IMR-90 (cell line): ENCODE results near the gene HES7. TPM values are rescaled to one million over a fixed set of nuclear protein-coding genes. Genes with fewer than 3 reads are reported as not detected.

Experiments used
- ATAC-seq: fragments of 200-7000 bp; cut with Tn5 transposase; 2 replicates; pipeline ENCODE4 v1.9.1; 2020; ENCODE audit warnings: low read depth, mild to moderate bottlenecking, moderate library complexity
- BruUV-seq: library from RNA; stranded (reverse); fragments of 400-500 nt; replicated peaks from 2 replicates; lab custom pipeline; 2021; lab: Mats Ljungman, UMichigan
- CTCF ChIA-PET: fragments of 300-600 bp; formaldehyde crosslinking; extraction: SDS; loops from one replicate; lab custom pipeline; 2021; ENCODE audit warnings: antibody characterized with exemption; lab: Yijun Ruan, JAX
- POLR2A ChIA-PET: fragments of 300-600 bp; sonication (Branson Sonifier 250); formaldehyde crosslinking; loops from one replicate; lab custom pipeline; 2022; ENCODE audit warnings: antibody characterized with exemption; ENCODE audit not compliant: unreplicated experiment; lab: Charles Lee
- DNase-seq: peaks from one replicate; pipeline ENCODE4 v3.0.0; 2013
- H2AFZ ChIP-seq: replicated peaks from 2 replicates; pipeline ENCODE3; 2013; ENCODE audit warnings: low read length, mild to moderate bottlenecking; ENCODE audit not compliant: poor library complexity
- H2AK5ac ChIP-seq: 2 replicates; pipeline ENCODE4 v1.6.1; 2013; ENCODE audit warnings: low read depth, low read length, inconsistent platforms
- H2AK9ac ChIP-seq: replicated peaks from 2 replicates; pipeline ENCODE3; 2013; ENCODE audit warnings: mild to moderate bottlenecking, low read depth, low read length, moderate library complexity; ENCODE audit not compliant: poor library complexity
- H2BK120ac ChIP-seq: 2 replicates; pipeline ENCODE4 v1.6.1; 2013; ENCODE audit warnings: low read depth, low read length, inconsistent platforms
- H2BK15ac ChIP-seq: 3 replicates; pipeline ENCODE4 v1.6.1; 2013; ENCODE audit warnings: low read depth, low read length, inconsistent platforms
- H2BK20ac ChIP-seq: 2 replicates; pipeline ENCODE4 v1.6.1; 2013; ENCODE audit warnings: low read depth, mild to moderate bottlenecking, inconsistent platforms, low read length, moderate library complexity
- H2BK5ac ChIP-seq: 2 replicates; pipeline ENCODE4 v1.6.1; 2013; ENCODE audit warnings: mild to moderate bottlenecking, low read depth, low read length, inconsistent platforms; ENCODE audit not compliant: poor library complexity, severe bottlenecking
- H3K14ac ChIP-seq: replicated peaks from 2 replicates; pipeline ENCODE4 v1.6.1; 2013; ENCODE audit warnings: low read depth, low read length, inconsistent platforms
- H3K18ac ChIP-seq: 2 replicates; pipeline ENCODE4 v1.6.1; 2013; ENCODE audit warnings: low read depth, low read length, control low read depth
- H3K23ac ChIP-seq: 2 replicates; pipeline ENCODE4 v1.6.1; 2013; ENCODE audit warnings: low read depth, low read length, inconsistent platforms
- H3K27ac ChIP-seq: 2 replicates; pipeline ENCODE4 v1.5.1; 2013; ENCODE audit warnings: mild to moderate bottlenecking, control low read depth, low read length; ENCODE audit not compliant: insufficient read depth
- H3K27me3 ChIP-seq: 2 replicates; pipeline ENCODE4 v1.6.1; 2013; ENCODE audit warnings: low read length; ENCODE audit not compliant: control insufficient read depth, insufficient read depth
- H3K36me3 ChIP-seq: 2 replicates; pipeline ENCODE4 v1.6.1; 2013; ENCODE audit warnings: low read length, mixed read lengths; ENCODE audit not compliant: control insufficient read depth, insufficient read depth
- H3K4ac ChIP-seq: 2 replicates; pipeline ENCODE4 v1.6.1; 2013; ENCODE audit warnings: low read depth, low read length, inconsistent platforms
- H3K4me1 ChIP-seq: 2 replicates; pipeline ENCODE4 v1.6.1; 2013; ENCODE audit warnings: low read length, mixed read lengths; ENCODE audit not compliant: control insufficient read depth, insufficient read depth
- H3K4me2 ChIP-seq: 2 replicates; pipeline ENCODE4 v1.6.1; 2013; ENCODE audit warnings: low read depth, mild to moderate bottlenecking, control low read depth, low read length, moderate library complexity
- H3K4me3 ChIP-seq: 2 replicates; pipeline ENCODE4 v1.5.1; 2013; ENCODE audit warnings: low read depth, mild to moderate bottlenecking, control low read depth, low read length, moderate library complexity; ENCODE audit not compliant: insufficient read depth
- H3K56ac ChIP-seq: 2 replicates; pipeline ENCODE4 v1.6.1; 2013; ENCODE audit warnings: low read length, inconsistent platforms; ENCODE audit not compliant: insufficient read depth; ENCODE audit errors: extremely low read depth
- H3K79me1 ChIP-seq, 2 experiments: 2 replicates each; pipeline ENCODE4 v1.6.1; 2013; ENCODE audit warnings: low read length in 2 of 2, inconsistent platforms in 1 of 2, low read depth in 1 of 2
- H3K9ac ChIP-seq: 2 replicates; pipeline ENCODE4 v1.6.1; 2013; ENCODE audit warnings: low read depth, low read length, control low read depth
- H3K9me1 ChIP-seq: 2 replicates; pipeline ENCODE4 v1.6.1; 2013; ENCODE audit warnings: low read length, inconsistent platforms; ENCODE audit not compliant: insufficient read depth
- H3K9me3 ChIP-seq: 2 replicates; pipeline ENCODE4 v1.6.1; 2013; ENCODE audit warnings: low read length; ENCODE audit not compliant: control insufficient read depth, insufficient read depth
- H4K20me1 ChIP-seq: 2 replicates; pipeline ENCODE4 v1.6.1; 2013; ENCODE audit warnings: low read length, inconsistent platforms; ENCODE audit not compliant: insufficient read depth
- H4K5ac ChIP-seq: 2 replicates; pipeline ENCODE4 v1.6.1; 2013; ENCODE audit warnings: mild to moderate bottlenecking, low read depth, low read length, control low read depth
- H4K8ac ChIP-seq, 2 experiments: 2 replicates each; pipeline ENCODE4 v1.6.1; 2013; ENCODE audit warnings: low read depth in 2 of 2, low read length in 2 of 2, control low read depth in 1 of 2, inconsistent platforms in 1 of 2
- H4K91ac ChIP-seq: 2 replicates; pipeline ENCODE4 v1.6.1; 2013; ENCODE audit warnings: low read depth, low read length, inconsistent platforms; ENCODE audit not compliant: insufficient read depth
- FOS ChIP-seq: fragments of 150-350 bp; IDR thresholded peaks from 2 replicates; pipeline ENCODE4 v1.6.1; 2016; ENCODE audit warnings: low read depth, low read length
- MXI1 ChIP-seq: IDR thresholded peaks from 2 replicates; pipeline ENCODE4 v1.6.1; 2012; ENCODE audit warnings: low read depth, mild to moderate bottlenecking, low read length, moderate library complexity, borderline replicate concordance
- WGBS, 2 experiments: methylation state at CpG; one replicate each; pipeline versions ENCODE4 v1.1.5 to v1.1.7; 2013; ENCODE audit warnings: missing lambda C conversion rate in 2 of 2; ENCODE audit not compliant: insufficient read length in 1 of 2; ENCODE audit errors: extremely low coverage in 2 of 2; 5-methylcytosine and 5-hydroxymethylcytosine counted together
- dilution Hi-C: fragments of 300-500 bp; cut with HindIII; formaldehyde crosslinking; loops from one replicate; pipeline ENCODE4 v1.14.3; 2018; ENCODE audit warnings: low sequenced_read_pairs; ENCODE audit not compliant: unreplicated experiment
- in situ Hi-C: fragments of 300-500 bp; cut with MboI; formaldehyde crosslinking; loops from 3 replicates; pipeline ENCODE4 v1.14.3; 2019; ENCODE audit warnings: low sequenced_read_pairs, inconsistent platforms, mixed read lengths
- intact Hi-C: fragments of 100-400 bp; cut with micrococcal nuclease; formaldehyde crosslinking; loops from 2 replicates; pipeline ENCODE4 v1.10.0; 2022
- polyA plus RNA-seq, 3 experiments: library from polyadenylated mRNA; depleted of rRNA; stranded (reverse); fragments of >200 nt; gene quantifications; 2 replicates each; pipeline ENCODE4 v1.2.3, GENCODE V29; 2012; ENCODE audit warnings: low replicate concordance in 1 of 3
- total RNA-seq: library from RNA; depleted of rRNA; stranded (reverse); fragments of >200 nt; gene quantifications from 2 replicates; pipeline ENCODE4 v1.2.3, GENCODE V29; 2012

HES7 gene
- total and polyA plus RNA-seq, 2 of the 4 experiments (the other 2 are of a cell fraction): 0.43 TPM; not detected in 1

DNA sequence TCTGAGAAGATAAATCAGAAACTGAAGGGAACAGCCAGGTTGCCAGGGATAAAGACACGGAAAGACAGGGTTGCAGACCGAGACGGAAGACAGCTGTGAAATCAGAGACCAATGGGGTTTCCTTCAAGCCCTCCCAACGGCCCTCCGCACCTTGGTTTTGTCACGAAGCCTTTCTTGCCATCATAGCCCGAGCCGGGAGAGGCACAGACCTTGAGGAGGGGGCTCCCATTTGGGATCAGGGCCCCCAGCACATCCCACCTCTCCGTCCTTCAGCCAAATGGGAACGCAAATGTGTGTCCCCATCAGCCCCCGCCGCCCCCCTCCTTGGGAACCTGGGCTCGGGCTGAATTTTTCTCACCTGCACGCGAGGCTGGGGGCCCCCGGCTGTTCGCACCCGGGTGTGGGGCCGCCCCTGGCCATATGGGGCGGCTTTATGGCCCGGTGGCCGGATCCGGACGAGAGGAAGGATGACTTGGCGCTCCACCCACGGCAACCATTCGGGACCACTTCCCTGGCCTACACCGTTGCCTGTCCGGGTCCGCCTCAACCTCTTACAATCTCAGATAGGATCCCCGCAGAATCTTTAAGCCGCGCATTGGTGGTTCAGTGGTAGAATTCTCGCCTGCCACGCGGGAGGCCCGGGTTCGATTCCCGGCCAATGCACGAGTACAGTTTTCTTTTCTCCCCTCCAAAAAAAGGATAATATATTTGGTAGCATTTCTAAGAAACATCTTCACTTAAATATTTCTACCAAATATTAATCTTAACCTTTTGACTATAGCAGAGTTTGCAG is 1.4 kb upstream of the HES7 start:
- 0 out of 2 replicates have a peak overlapping the region, but pooled peaks have one; percentile 51 for H3K14ac ChIP-seq
- ChIA-PET POLR2A (no interaction called here), CTCF (interaction anchor here (1.2 kb wide), 1 partner anchor 14 kb away, joined by 3 read pairs; no protein-coding TSS in a partner anchor)
- H2BK5ac ChIP-seq: no peak overlapping the region
- ATAC-seq: peak; percentile 5
- H3K4me2 ChIP-seq: peak overlapping the region; percentile 95
- TF ChIP-seq FOS: peak; percentile 88
- TF ChIP-seq MXI1: no peak
- dilution Hi-C loops (no loop called here), intact Hi-C loops (loop anchor here (1.0 to 2.0 kb wide), 4 partner anchors 13 to 97 kb away; no protein-coding TSS in a partner anchor), in situ Hi-C loops (no loop called here)
- H4K20me1 ChIP-seq: peaks cover 7% of the 10 kb centered on the region
- H3K9ac ChIP-seq: no peak overlapping the region; the same call in 1 of the 2 replicates
- H4K5ac ChIP-seq: no peak overlapping the region
- H3K56ac ChIP-seq: no peak overlapping the region
- no TSS peak for BruUV-seq
- H3K4ac ChIP-seq: no peak overlapping the region
- no peak overlapping the region for H3K18ac ChIP-seq
- no peak overlapping the region for H2BK20ac ChIP-seq
- peak; percentile 60 for DNase-seq
- peak overlapping the region; percentile 88 for H2AFZ ChIP-seq
- H2BK120ac ChIP-seq: no peak overlapping the region
- H3K79me1 ChIP-seq: no peaks in the 10 kb centered on the region; a peak in 1 of 4 replicates
- H3K9me3 ChIP-seq: no peaks in the 10 kb centered on the region
- peak overlapping the region; percentile 73 for H3K4me3 ChIP-seq
- no peaks in the 10 kb centered on the region for H3K27me3 ChIP-seq
- no peak overlapping the region for H4K91ac ChIP-seq
- H3K9me1 ChIP-seq: peaks cover 7% of the 10 kb centered on the region; the same call in 1 of the 2 replicates
- H3K4me1 ChIP-seq: peaks cover 8% of the 10 kb centered on the region
- H3K36me3 ChIP-seq: no peaks in the 10 kb centered on the region
- H2AK9ac ChIP-seq: peak overlapping the region; percentile 90
- H4K8ac ChIP-seq: no peak overlapping the region
- no peak overlapping the region for H2BK15ac ChIP-seq
- WGBS, 2 experiments: 1% methylated on average over 15 of the region's 40 CpGs; no CpG with 5 or more reads in 1 of the 2 experiments
- H3K27ac ChIP-seq: no peak overlapping the region
- peak overlapping the region; percentile 30 for H2AK5ac ChIP-seq
- H3K23ac ChIP-seq: peak overlapping the region; percentile 70
